ENCODE data around the gene GRSF1.

The GRSF1 gene

DNA sequence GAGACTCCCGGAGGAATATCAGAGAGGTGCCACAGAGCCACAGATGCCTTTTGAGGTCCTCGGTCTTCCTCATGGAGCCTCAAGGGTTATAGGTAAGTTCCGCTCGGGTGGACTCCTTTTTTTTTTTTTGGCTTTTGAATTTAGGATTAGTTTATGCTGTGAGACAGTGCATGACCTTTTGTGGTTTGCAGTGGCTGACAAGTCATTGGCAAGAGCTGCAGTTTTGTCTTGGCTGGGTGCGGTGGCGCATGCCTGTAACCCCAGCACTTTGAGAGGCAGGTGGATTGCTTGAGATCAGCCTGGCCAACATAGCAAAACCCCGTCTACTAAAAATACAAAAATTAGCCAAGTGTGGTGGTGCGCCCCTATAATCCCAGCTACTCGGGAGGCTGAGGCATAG, 4.5 kb upstream of the GRSF1 start:
- no peak overlapping the region for H3K23ac ChIP-seq (ENCODE audit: low read length in 2 of 2)
- H2AFZ ChIP-seq (ENCODE audit: low read depth, low read length): no peak overlapping the region
- H3K36me3 ChIP-seq (ENCODE audit: control insufficient read depth in 1 of 2, insufficient read depth in 2 of 2, low read depth in 1 of 2, low read length in 2 of 2): no peaks in the 10 kb centered on the region
- no peak overlapping the region for H3K4me3 ChIP-seq (ENCODE audit: insufficient read depth in 1 of 2, low read depth in 1 of 2, low read length in 2 of 2)
- no peak overlapping the region for H2BK5ac ChIP-seq (ENCODE audit: low read depth, low read length, poor library complexity, severe bottlenecking)
- H2AK5ac ChIP-seq (ENCODE audit: low read length, severe bottlenecking): no peak overlapping the region
- no peak overlapping the region for H4K8ac ChIP-seq (ENCODE audit: low read length)
- no peaks in the 10 kb centered on the region for H3K27me3 ChIP-seq (ENCODE audit: control insufficient read depth in 1 of 2, insufficient read depth in 1 of 2, low read length in 2 of 2)
- no peaks in the 10 kb centered on the region for H3K9me3 ChIP-seq (ENCODE audit: control insufficient read depth, low read length)
- no peak overlapping the region for H3K4ac ChIP-seq (ENCODE audit: low read depth in 1 of 2, low read length in 2 of 2)
- no peak overlapping the region for H3K4me2 ChIP-seq (ENCODE audit: low read length, poor library complexity, severe bottlenecking)
- H3K14ac ChIP-seq (ENCODE audit: low read length in 2 of 2): no peak overlapping the region
- H3K9ac ChIP-seq (ENCODE audit: low read length): no peak overlapping the region
- no peak overlapping the region for H3K18ac ChIP-seq (ENCODE audit: low read depth in 1 of 2, low read length in 2 of 2)
- no peak overlapping the region for H2BK15ac ChIP-seq (ENCODE audit: low read depth, poor library complexity, severe bottlenecking)
- no peak overlapping the region for H2BK12ac ChIP-seq (ENCODE audit: low read length in 2 of 2)
- 91% methylated on average over 6 of the region's 9 CpGs for WGBS
- no peak overlapping the region for H2BK120ac ChIP-seq (ENCODE audit: low read depth, low read length)
- H3K79me1 ChIP-seq (replicated peaks; ENCODE audit: low read length, poor library complexity, severe bottlenecking): no peaks in the 10 kb centered on the region
- no peak overlapping the region for H4K91ac ChIP-seq (ENCODE audit: low read length)
- DNase-seq: no peak
- H3K27ac ChIP-seq (ENCODE audit: low read length, poor library complexity, severe bottlenecking): no peak overlapping the region
- H3K4me1 ChIP-seq (ENCODE audit: control insufficient read depth, insufficient read depth, low read depth, low read length): peaks cover 2% of the 10 kb centered on the region

DNA sequence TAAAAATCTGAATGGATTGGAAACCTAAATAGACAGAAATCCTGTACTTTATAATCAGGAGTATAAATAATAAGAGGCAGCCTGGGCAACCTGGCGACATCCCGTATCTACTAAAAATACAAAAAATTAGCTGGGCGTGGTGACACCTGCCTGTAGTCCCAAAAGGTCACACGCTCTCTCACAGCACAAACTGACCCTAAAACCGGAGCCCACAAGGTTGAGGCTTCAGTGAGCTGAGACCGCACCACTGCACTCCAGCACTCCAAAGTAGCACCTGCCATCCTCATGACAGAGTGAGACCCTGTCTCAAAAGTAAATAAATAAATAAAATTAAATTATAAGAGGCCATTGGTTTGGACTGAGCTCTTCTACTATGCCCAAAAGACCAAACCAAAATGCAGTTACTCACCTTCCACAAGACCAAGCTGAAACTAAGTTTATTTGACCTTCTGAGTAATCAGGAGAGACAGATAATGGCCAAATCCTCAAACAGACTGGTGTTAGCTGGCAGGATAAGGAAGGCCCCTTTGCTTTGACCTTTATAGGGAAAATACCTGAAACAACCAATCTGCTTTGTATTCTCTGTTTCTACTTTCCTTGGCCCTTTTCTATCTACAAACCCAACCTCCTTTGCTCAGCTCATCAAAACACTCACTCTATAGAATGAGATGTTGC, 3.2 kb upstream of the GRSF1 start:
- Histone ChIP-seq H2BK12ac (ENCODE audit: low read length in 2 of 2) (no peak overlapping the region), H3K4me3 (ENCODE audit: insufficient read depth in 1 of 2, low read depth in 1 of 2, low read length in 2 of 2) (no peak overlapping the region), H2BK15ac (ENCODE audit: low read depth, poor library complexity, severe bottlenecking) (no peak overlapping the region), H3K14ac (ENCODE audit: low read length in 2 of 2) (no peak overlapping the region), H3K4me1 (ENCODE audit: control insufficient read depth, insufficient read depth, low read depth, low read length) (peaks cover 2% of the 10 kb centered on the region), H3K9me3 (ENCODE audit: control insufficient read depth, low read length) (no peaks in the 10 kb centered on the region), H2AFZ (ENCODE audit: low read depth, low read length) (no peak overlapping the region), H3K27me3 (ENCODE audit: control insufficient read depth in 1 of 2, insufficient read depth in 1 of 2, low read length in 2 of 2) (no peaks in the 10 kb centered on the region), H2AK5ac (ENCODE audit: low read length, severe bottlenecking) (no peak overlapping the region), H2BK120ac (ENCODE audit: low read depth, low read length) (no peak overlapping the region), H3K9ac (ENCODE audit: low read length) (no peak overlapping the region), H3K4ac (ENCODE audit: low read depth in 1 of 2, low read length in 2 of 2) (no peak overlapping the region), H3K79me1 (replicated peaks; ENCODE audit: low read length, poor library complexity, severe bottlenecking) (no peaks in the 10 kb centered on the region), H3K27ac (ENCODE audit: low read length, poor library complexity, severe bottlenecking) (no peak overlapping the region), H3K18ac (ENCODE audit: low read depth in 1 of 2, low read length in 2 of 2) (no peak overlapping the region), H3K4me2 (ENCODE audit: low read length, poor library complexity, severe bottlenecking) (no peak overlapping the region), H3K23ac (ENCODE audit: low read length in 2 of 2) (no peak overlapping the region), H3K36me3 (ENCODE audit: control insufficient read depth in 1 of 2, insufficient read depth in 2 of 2, low read depth in 1 of 2, low read length in 2 of 2) (no peaks in the 10 kb centered on the region), H4K8ac (ENCODE audit: low read length) (no peak overlapping the region), H2BK5ac (ENCODE audit: low read depth, low read length, poor library complexity, severe bottlenecking) (no peak overlapping the region), H4K91ac (ENCODE audit: low read length) (no peak overlapping the region)
- WGBS: 99% methylated on average over 5 of the region's 6 CpGs
- DNase-seq: no peak

DNA sequence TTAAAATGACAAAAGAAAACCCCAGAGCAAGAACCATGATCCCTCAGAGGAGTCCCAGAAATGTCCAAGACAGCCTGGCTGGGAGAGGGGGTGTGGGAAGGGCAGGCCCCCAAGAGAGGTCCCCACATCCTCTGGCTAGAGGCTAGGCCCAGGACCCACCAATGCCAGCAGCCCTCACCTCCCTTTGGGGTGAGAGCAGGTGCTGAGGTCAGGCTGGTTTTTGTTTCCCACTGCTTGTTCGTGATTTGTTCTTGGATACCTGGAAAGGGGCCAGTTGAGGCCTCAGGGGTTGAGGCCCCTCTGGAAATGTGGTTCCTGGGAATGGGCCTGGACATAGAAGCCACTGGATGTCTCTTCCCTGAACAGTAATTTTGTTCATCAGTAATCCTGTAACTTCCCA, 2.3 kb upstream of the GRSF1 start:
- H4K8ac ChIP-seq (ENCODE audit: low read length): no peak overlapping the region
- no peak overlapping the region for H2BK5ac ChIP-seq (ENCODE audit: low read depth, low read length, poor library complexity, severe bottlenecking)
- H3K23ac ChIP-seq (ENCODE audit: low read length in 2 of 2): no peak overlapping the region
- H3K27me3 ChIP-seq (ENCODE audit: control insufficient read depth in 1 of 2, insufficient read depth in 1 of 2, low read length in 2 of 2): no peaks in the 10 kb centered on the region
- no peak overlapping the region for H2AFZ ChIP-seq (ENCODE audit: low read depth, low read length)
- H3K14ac ChIP-seq (ENCODE audit: low read length in 2 of 2): no peak overlapping the region
- no peak overlapping the region for H4K91ac ChIP-seq (ENCODE audit: low read length)
- no peak overlapping the region for H2BK15ac ChIP-seq (ENCODE audit: low read depth, poor library complexity, severe bottlenecking)
- no peak overlapping the region for H2BK12ac ChIP-seq (ENCODE audit: low read length in 2 of 2)
- DNase-seq: no peak
- no peaks in the 10 kb centered on the region for H3K79me1 ChIP-seq (replicated peaks; ENCODE audit: low read length, poor library complexity, severe bottlenecking)
- H3K9me3 ChIP-seq (ENCODE audit: control insufficient read depth, low read length): no peaks in the 10 kb centered on the region
- H3K36me3 ChIP-seq (ENCODE audit: control insufficient read depth in 1 of 2, insufficient read depth in 2 of 2, low read depth in 1 of 2, low read length in 2 of 2): no peaks in the 10 kb centered on the region
- no peak overlapping the region for H3K18ac ChIP-seq (ENCODE audit: low read depth in 1 of 2, low read length in 2 of 2)
- H2BK120ac ChIP-seq (ENCODE audit: low read depth, low read length): no peak overlapping the region
- H3K4me2 ChIP-seq (ENCODE audit: low read length, poor library complexity, severe bottlenecking): no peak overlapping the region
- 73% methylated on average over 1 of the region's 1 CpG for WGBS
- no peak overlapping the region for H3K9ac ChIP-seq (ENCODE audit: low read length)
- no peak overlapping the region for H3K27ac ChIP-seq (ENCODE audit: low read length, poor library complexity, severe bottlenecking)
- no peak overlapping the region for H2AK5ac ChIP-seq (ENCODE audit: low read length, severe bottlenecking)
- no peak overlapping the region for H3K4ac ChIP-seq (ENCODE audit: low read depth in 1 of 2, low read length in 2 of 2)
- no peak overlapping the region for H3K4me3 ChIP-seq (ENCODE audit: insufficient read depth in 1 of 2, low read depth in 1 of 2, low read length in 2 of 2)
- H3K4me1 ChIP-seq (ENCODE audit: control insufficient read depth, insufficient read depth, low read depth, low read length): peaks cover 5% of the 10 kb centered on the region

DNA sequence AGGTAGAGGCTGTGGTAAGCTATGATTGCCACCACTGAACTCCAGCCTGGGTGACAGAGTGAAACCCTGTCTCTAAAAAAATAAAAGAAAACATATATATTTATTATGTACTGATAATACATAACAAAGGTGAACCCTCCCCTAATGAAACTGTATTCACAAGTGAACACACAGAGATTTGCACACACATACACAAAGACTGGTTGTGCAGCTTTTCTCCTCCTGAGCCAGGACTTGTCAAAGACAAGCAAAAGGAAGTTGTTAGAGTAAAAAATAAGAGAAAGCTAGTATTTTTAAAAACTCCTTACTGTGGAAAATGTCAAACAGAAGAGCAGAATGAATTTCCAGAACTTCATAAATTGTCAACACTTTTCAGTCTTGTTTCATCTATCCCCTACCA, 1.5 kb upstream of the GRSF1 start:
- no peaks in the 10 kb centered on the region for H3K27me3 ChIP-seq (ENCODE audit: control insufficient read depth in 1 of 2, insufficient read depth in 1 of 2, low read length in 2 of 2)
- H3K4ac ChIP-seq (ENCODE audit: low read depth in 1 of 2, low read length in 2 of 2): no peak overlapping the region
- H2BK15ac ChIP-seq (ENCODE audit: low read depth, poor library complexity, severe bottlenecking): no peak overlapping the region
- no peak overlapping the region for H4K8ac ChIP-seq (ENCODE audit: low read length)
- no peak overlapping the region for H3K23ac ChIP-seq (ENCODE audit: low read length in 2 of 2)
- no peak overlapping the region for H2BK120ac ChIP-seq (ENCODE audit: low read depth, low read length)
- H2BK12ac ChIP-seq (ENCODE audit: low read length in 2 of 2): no peak overlapping the region
- no peak overlapping the region for H3K4me3 ChIP-seq (ENCODE audit: insufficient read depth in 1 of 2, low read depth in 1 of 2, low read length in 2 of 2)
- no peak overlapping the region for H2BK5ac ChIP-seq (ENCODE audit: low read depth, low read length, poor library complexity, severe bottlenecking)
- no peak overlapping the region for H3K27ac ChIP-seq (ENCODE audit: low read length, poor library complexity, severe bottlenecking)
- no peaks in the 10 kb centered on the region for H3K36me3 ChIP-seq (ENCODE audit: control insufficient read depth in 1 of 2, insufficient read depth in 2 of 2, low read depth in 1 of 2, low read length in 2 of 2)
- no peak for DNase-seq
- no peak overlapping the region for H3K9ac ChIP-seq (ENCODE audit: low read length)
- H3K4me1 ChIP-seq (ENCODE audit: control insufficient read depth, insufficient read depth, low read depth, low read length): peaks cover 7% of the 10 kb centered on the region
- H3K14ac ChIP-seq (ENCODE audit: low read length in 2 of 2): no peak overlapping the region
- no peak overlapping the region for H3K4me2 ChIP-seq (ENCODE audit: low read length, poor library complexity, severe bottlenecking)
- H4K91ac ChIP-seq (ENCODE audit: low read length): no peak overlapping the region
- H3K18ac ChIP-seq (ENCODE audit: low read depth in 1 of 2, low read length in 2 of 2): no peak overlapping the region
- H2AK5ac ChIP-seq (ENCODE audit: low read length, severe bottlenecking): no peak overlapping the region
- no peaks in the 10 kb centered on the region for H3K9me3 ChIP-seq (ENCODE audit: control insufficient read depth, low read length)
- no peaks in the 10 kb centered on the region for H3K79me1 ChIP-seq (replicated peaks; ENCODE audit: low read length, poor library complexity, severe bottlenecking)
- no peak overlapping the region for H2AFZ ChIP-seq (ENCODE audit: low read depth, low read length)

Measured in mesenchymal stem cell (in vitro differentiated cells and primary cell).